DOHH2 (cell line): ENCODE data around the gene PCTP.

Experiments used
- H3F3A ChIP-seq: fragments of 200-600 bp; sonication (generic), shearing (Covaris generic); 2 replicates; pipeline ENCODE4 v1.6.0; 2016; ENCODE audit warnings: antibody characterized with exemption, mild to moderate bottlenecking; ENCODE audit not compliant: control insufficient read depth, insufficient read depth
- H3K27ac ChIP-seq: fragments of 200-600 bp; sonication (generic); 2 replicates; pipeline ENCODE4 v1.5.1; 2014; ENCODE audit warnings: low read depth, mild to moderate bottlenecking, low read length, moderate library complexity
- H3K27me3 ChIP-seq: fragments of 200-600 bp; sonication (generic); 2 replicates; pipeline ENCODE4 v1.6.1; 2014; ENCODE audit warnings: mild to moderate bottlenecking, low read length, mixed read lengths; ENCODE audit not compliant: control insufficient read depth
- H3K36me3 ChIP-seq: fragments of 200-600 bp; sonication (generic); 2 replicates; pipeline ENCODE4 v1.6.1; 2014; ENCODE audit warnings: mild to moderate bottlenecking, low read length, moderate library complexity, mixed read lengths; ENCODE audit not compliant: control insufficient read depth
- H3K4me1 ChIP-seq: fragments of 200-600 bp; sonication (generic); 2 replicates; pipeline ENCODE4 v1.6.1; 2014; ENCODE audit warnings: mild to moderate bottlenecking, low read length, mixed read lengths; ENCODE audit not compliant: control insufficient read depth
- H3K4me2 ChIP-seq: fragments of 200-600 bp; sonication (generic); 2 replicates; pipeline ENCODE4 v1.6.0; 2014; ENCODE audit warnings: mild to moderate bottlenecking, low read length, moderate library complexity
- H3K4me3 ChIP-seq: fragments of 200-600 bp; sonication (generic); 2 replicates; pipeline ENCODE4 v1.5.1; 2014; ENCODE audit warnings: mild to moderate bottlenecking, low read length, mixed read lengths
- H3K79me2 ChIP-seq: fragments of 200-600 bp; sonication (generic); 2 replicates; pipeline ENCODE4 v1.6.1; 2014; ENCODE audit warnings: mild to moderate bottlenecking, low read length, mixed read lengths; ENCODE audit not compliant: control insufficient read depth
- H3K9me2 ChIP-seq: fragments of 200-600 bp; sonication (generic); replicated peaks from 2 replicates; pipeline ENCODE4 v1.6.1; 2014; ENCODE audit warnings: mild to moderate bottlenecking, low read length, mixed read lengths; ENCODE audit not compliant: control insufficient read depth
- H3K9me3 ChIP-seq: fragments of 200-600 bp; sonication (generic); 2 replicates; pipeline ENCODE4 v1.6.1; 2014; ENCODE audit warnings: antibody characterized with exemption, low read length, mixed read lengths; ENCODE audit not compliant: control insufficient read depth, insufficient read depth
- H4K20me1 ChIP-seq: fragments of 200-600 bp; sonication (generic); 2 replicates; pipeline ENCODE4 v1.6.0; 2014; ENCODE audit warnings: low read depth, mild to moderate bottlenecking, antibody characterized with exemption, low read length, moderate library complexity; ENCODE audit not compliant: control insufficient read depth, insufficient read depth
- EZH2phosphoT487 ChIP-seq: fragments of 200-600 bp; sonication (generic); IDR thresholded peaks from 2 replicates; pipeline ENCODE4 v1.6.1; 2017; ENCODE audit warnings: borderline replicate concordance, mild to moderate bottlenecking, antibody characterized with exemption, low read length, moderate library complexity, mixed read lengths
- TF ChIP-seq, protein P1 (sequence below): fragments of 200-600 bp; sonication (generic); IDR thresholded peaks from one replicate; pipeline ENCODE4 v1.5.1; 2014; ENCODE audit warnings: antibody characterized with exemption, mild to moderate bottlenecking, low read depth, low read length; ENCODE audit not compliant: poor library complexity, severe bottlenecking

The PCTP gene

DNA sequence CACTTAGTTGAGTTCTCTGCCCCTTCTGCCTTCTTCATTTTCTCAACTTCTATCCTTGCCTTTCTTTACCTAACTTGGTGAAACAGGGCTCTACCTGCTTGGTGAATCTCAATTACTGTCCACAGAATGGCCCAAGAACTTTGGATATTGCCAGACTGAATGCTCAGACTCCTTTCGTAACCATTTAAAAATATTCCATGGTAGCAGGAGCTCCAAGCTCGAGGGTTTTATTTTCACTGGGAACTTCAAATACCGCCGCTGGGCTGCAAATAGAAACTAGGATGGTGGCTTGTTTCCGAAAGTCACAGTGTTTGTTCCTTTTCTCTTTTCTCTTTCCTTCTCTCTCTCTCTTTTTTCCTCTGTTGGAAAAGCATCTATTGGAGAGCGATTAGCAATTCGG, 41.4 kb upstream of the PCTP start:
- H3K79me2 ChIP-seq: no peaks in the 10 kb centered on the region

GRCh38 chr17:55709984-55710383, 40.9 kb upstream of the PCTP start:
- Histone ChIP-seq H3K79me2 (no peaks in the 10 kb centered on the region), H3K36me3 (no peaks in the 10 kb centered on the region), H3K4me3 (no peak overlapping the region), H3K27me3 (no peaks in the 10 kb centered on the region), H3K4me1 (peaks cover 18% of the 10 kb centered on the region), H3K27ac (no peak overlapping the region), H3K4me2 (no peak overlapping the region), H3K9me2 (no peaks in the 10 kb centered on the region), H3K9me3 (no peaks in the 10 kb centered on the region), H3F3A (no peaks in the 10 kb centered on the region), H4K20me1 (no peaks in the 10 kb centered on the region)
- TF ChIP-seq EZH2phosphoT487: no peak
- TF ChIP-seq, protein P1, sequence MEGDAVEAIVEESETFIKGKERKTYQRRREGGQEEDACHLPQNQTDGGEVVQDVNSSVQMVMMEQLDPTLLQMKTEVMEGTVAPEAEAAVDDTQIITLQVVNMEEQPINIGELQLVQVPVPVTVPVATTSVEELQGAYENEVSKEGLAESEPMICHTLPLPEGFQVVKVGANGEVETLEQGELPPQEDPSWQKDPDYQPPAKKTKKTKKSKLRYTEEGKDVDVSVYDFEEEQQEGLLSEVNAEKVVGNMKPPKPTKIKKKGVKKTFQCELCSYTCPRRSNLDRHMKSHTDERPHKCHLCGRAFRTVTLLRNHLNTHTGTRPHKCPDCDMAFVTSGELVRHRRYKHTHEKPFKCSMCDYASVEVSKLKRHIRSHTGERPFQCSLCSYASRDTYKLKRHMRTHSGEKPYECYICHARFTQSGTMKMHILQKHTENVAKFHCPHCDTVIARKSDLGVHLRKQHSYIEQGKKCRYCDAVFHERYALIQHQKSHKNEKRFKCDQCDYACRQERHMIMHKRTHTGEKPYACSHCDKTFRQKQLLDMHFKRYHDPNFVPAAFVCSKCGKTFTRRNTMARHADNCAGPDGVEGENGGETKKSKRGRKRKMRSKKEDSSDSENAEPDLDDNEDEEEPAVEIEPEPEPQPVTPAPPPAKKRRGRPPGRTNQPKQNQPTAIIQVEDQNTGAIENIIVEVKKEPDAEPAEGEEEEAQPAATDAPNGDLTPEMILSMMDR: no peak

More for the DNA sequence above, 41.4 kb upstream of the PCTP start:
- H3K27ac ChIP-seq: no peak overlapping the region
- no peak overlapping the region for H3K4me3 ChIP-seq
- H3K4me2 ChIP-seq: no peak overlapping the region
- peaks cover 18% of the 10 kb centered on the region for H3K4me1 ChIP-seq
- no peaks in the 10 kb centered on the region for H3K9me3 ChIP-seq
- no peaks in the 10 kb centered on the region for H3K36me3 ChIP-seq
- H4K20me1 ChIP-seq: no peaks in the 10 kb centered on the region
- no peak for TF ChIP-seq EZH2phosphoT487
- TF ChIP-seq, protein P1: no peak
- H3F3A ChIP-seq: no peaks in the 10 kb centered on the region
- no peaks in the 10 kb centered on the region for H3K9me2 ChIP-seq
- no peaks in the 10 kb centered on the region for H3K27me3 ChIP-seq

- Histone ChIP-seq H3K4me1 (peaks cover 18% of the 10 kb centered on the region), H3K36me3 (no peaks in the 10 kb centered on the region), H4K20me1 (no peaks in the 10 kb centered on the region), H3K27ac (no peak overlapping the region), H3K79me2 (no peaks in the 10 kb centered on the region), H3K9me2 (no peaks in the 10 kb centered on the region), H3K4me3 (no peak overlapping the region), H3F3A (no peaks in the 10 kb centered on the region), H3K4me2 (no peak overlapping the region), H3K27me3 (no peaks in the 10 kb centered on the region), H3K9me3 (no peaks in the 10 kb centered on the region)
- no peak for TF ChIP-seq EZH2phosphoT487
- TF ChIP-seq, protein P1: no peak
Measured at GRCh38 chr17:55710410-55710809, 40.4 kb upstream of the PCTP start.
